HFF-Myc (cell line): ENCODE measurements around the gene JSRP1.
A peak's percentile ranks its signal among the peaks of the same experiment; 100 is the strongest.

Experiments
- DNase-seq: peaks from one replicate; pipeline ENCODE4 v3.0.0-alpha.2; 2011; ENCODE audit warnings: low read depth; ENCODE audit errors: extremely low read depth
- H3K4me3 ChIP-seq: replicated peaks from 2 replicates; pipeline ENCODE4 v1.5.1; 2011; ENCODE audit warnings: low read depth, mild to moderate bottlenecking, control low read depth, low read length
- TF ChIP-seq, protein P1 (sequence below): IDR thresholded peaks from 2 replicates; pipeline ENCODE4 v1.5.1; 2012; ENCODE audit warnings: mild to moderate bottlenecking, low read depth, low read length, control low read depth; ENCODE audit errors: missing control alignments

JSRP1 gene

DNA sequence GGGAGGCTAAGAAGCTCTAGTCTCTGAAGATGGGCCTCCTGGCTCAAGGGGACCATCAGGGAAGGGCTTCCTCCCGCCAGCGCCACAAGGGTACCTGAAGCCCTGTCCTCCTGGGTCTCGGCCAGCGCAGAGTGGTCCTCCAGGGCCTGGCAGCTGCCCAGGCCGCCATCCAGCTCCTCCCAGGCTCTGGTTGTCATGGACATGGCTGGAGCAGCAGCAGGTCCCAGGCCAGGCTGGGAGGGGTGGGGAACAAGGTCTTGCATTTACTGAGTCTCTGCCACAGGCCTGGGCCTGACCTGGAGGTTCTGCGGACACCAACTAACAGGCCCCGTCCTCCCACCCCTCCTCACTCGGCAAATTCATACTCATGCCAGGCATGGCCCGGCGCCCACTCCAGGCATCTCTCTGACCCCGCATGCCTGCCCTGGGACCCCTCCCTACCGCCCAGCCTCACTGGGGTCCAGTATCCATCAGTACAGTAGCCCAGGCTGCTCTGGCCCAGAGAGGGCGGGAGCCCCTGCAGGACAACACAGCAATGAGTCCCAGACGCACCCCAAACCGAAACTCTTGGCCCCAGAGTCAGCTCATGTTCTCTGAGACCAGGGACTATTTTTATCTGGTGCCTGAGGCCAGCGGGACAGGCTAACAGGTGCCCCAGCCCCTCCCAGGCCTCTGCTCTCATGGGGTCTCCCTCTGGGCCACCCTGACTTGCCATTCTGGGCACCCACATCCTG lies 938 bp downstream of the JSRP1 start:
- no peak overlapping the region for H3K4me3 ChIP-seq
- no peak for DNase-seq
- TF ChIP-seq, protein P1, sequence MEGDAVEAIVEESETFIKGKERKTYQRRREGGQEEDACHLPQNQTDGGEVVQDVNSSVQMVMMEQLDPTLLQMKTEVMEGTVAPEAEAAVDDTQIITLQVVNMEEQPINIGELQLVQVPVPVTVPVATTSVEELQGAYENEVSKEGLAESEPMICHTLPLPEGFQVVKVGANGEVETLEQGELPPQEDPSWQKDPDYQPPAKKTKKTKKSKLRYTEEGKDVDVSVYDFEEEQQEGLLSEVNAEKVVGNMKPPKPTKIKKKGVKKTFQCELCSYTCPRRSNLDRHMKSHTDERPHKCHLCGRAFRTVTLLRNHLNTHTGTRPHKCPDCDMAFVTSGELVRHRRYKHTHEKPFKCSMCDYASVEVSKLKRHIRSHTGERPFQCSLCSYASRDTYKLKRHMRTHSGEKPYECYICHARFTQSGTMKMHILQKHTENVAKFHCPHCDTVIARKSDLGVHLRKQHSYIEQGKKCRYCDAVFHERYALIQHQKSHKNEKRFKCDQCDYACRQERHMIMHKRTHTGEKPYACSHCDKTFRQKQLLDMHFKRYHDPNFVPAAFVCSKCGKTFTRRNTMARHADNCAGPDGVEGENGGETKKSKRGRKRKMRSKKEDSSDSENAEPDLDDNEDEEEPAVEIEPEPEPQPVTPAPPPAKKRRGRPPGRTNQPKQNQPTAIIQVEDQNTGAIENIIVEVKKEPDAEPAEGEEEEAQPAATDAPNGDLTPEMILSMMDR: no peak

DNA sequence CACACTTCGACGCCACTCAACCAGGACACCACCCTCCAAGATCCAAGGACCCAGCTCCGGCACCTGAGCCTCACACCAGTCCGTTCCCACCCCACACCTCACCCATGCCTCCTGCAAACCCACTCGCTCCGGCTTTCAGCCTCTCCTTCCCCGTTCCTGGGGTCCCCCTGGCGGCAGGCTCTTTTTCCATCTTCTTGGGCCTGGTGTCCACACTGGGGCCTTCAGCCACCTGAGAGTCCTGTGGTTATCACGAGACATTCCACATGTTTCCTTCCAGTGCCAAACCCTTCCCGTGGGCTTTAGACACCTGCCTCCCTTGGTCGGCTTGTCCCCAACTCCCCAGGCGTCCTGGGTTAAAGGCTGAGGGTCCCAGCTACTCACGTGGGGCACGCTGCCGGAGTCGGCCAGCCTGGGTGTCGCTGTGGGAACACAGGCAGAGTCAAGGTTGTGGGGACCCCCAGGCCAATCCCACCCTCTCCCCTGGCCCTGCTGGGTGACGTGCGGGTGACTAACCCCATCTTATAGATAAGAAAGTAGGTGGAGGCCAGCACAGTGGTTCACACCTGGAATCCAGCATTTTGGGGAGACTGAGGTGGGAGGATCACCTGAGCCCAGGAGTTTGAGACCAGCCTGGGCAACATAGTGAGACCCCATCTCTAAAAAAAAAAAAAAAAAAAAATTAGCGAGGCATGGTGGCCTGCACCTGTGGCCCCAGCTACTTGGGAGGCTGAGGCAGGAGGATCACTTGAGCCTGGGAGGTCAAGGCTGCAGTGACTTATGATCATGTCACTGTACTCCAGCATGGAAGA lies 1.9 kb downstream of the JSRP1 start:
- TF ChIP-seq, protein P1: peak; percentile 28
- no peak overlapping the region for H3K4me3 ChIP-seq
- no peak for DNase-seq

DNA sequence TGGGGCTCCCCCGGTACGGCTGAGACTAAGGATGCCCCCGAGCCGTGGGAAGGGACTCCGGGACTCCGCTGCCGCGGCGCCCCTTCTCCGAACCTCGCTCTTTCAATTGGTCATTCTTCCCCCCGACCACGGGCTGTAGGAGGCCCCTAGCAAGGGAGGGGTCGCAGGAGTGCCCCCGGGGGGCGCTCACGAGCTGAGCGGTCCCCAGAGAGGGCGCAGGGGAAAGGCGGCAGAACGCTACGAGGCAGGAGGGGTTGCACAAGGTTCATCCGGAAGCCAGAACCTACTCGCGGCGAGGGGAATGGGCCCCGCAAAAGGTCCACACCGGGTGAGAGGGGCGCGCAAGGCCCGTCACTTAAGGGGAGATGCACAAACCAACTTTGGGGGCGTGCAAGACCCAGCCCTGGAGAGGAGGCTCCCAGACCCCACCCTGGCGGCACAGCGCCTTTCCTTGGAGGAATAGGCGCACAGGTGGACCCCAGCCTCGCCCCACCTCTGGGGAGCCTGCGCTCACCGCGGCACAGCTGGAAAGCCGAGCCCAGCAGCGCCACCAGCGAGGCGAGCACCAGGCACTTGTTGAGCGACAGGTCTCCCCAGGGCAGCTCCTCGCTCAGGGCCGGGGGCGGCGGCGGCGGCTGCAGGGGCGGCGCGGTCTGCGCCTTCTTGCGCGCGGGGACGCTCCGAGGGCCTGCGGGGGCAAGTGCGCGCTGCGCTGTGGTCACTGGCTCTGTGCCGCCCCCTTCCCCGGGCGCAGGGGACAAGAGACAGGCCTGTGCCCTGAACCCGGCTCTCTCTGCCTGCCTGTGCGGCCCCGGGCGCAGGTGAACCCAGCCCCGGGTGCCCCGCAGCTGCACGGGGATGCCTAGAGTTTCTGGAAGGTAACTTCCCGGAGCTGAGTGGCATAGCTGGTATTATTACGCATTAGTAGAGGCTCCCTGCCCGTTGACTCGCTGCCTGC lies 2.8 kb downstream of the JSRP1 start:
- H3K4me3 ChIP-seq: no peak overlapping the region
- DNase-seq: no peak
- TF ChIP-seq, protein P1: peak; percentile 28

DNA sequence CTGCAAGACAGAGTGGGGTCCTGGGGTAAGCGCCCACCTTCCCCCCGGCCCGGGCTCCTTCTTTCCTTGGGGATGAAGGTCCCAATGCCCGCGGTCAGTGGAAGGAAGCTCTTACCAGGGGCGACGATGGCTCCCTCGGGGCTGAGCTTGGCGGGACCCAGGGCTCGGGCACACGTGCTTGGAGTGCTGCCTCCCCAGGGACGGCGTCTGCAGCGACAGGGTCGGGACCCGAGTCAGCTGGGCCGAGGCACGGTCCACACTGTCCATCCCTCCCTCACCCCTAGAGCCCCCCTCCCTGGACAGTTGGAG lies 3.5 kb downstream of the JSRP1 start:
- H3K4me3 ChIP-seq: no peak overlapping the region
- TF ChIP-seq, protein P1: no peak
- no peak for DNase-seq

DNA sequence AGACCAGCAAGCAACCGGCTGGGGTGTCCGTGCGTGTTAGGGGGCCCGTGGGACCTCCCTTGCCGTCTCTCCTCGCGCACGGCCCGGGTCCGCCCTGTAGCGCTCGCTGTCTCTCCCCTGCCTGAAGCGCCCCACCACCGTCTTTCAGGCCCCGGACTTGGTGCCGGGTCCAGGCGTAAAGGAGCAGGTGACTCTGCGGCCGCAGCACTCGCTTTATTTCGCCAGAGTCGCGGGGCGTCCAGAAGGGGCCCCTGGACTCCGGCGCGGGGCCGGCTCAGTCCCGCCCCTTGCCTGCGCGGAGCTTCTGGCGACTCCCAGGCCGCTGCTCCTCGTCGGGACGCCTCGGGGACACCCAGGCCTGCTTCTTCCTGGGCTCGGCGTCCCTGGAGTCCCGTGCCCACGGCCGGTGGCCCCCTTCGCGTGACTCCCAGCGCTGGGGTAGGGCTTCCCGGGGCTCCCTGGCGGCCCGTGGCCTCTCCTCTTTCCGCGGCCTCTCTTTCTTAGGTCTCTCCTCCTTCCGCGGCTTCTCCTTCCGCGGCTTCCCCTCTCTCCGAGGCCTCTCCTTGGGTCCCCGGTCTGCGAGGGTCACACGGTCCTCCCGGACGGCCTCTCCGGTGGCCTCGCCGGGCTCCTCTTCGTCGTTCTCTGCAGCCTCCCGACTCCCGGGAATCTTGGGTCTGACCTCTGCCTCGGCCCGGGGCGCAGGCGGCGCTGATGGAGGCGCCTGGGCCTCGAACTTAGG lies 4.0 kb downstream of the JSRP1 start:
- no peak overlapping the region for H3K4me3 ChIP-seq
- TF ChIP-seq, protein P1: no peak
- DNase-seq: no peak
